Ectodermal cell (in vitro differentiated cells): ENCODE data around the gene HMX1. TPM values are rescaled to one million over a fixed set of nuclear protein-coding genes. Genes with fewer than 3 reads are reported as not detected.

Source experiments
- H3K27ac ChIP-seq: 2 replicates; pipeline ENCODE4 v1.7.0; 2013; ENCODE audit warnings: mild to moderate bottlenecking, low read depth, low read length; ENCODE audit not compliant: insufficient read depth, poor library complexity, severe bottlenecking
- H3K27me3 ChIP-seq: 2 replicates; pipeline ENCODE4 v1.7.0; 2013; ENCODE audit warnings: mild to moderate bottlenecking, low read length; ENCODE audit not compliant: insufficient read depth, control insufficient read depth, poor library complexity, severe bottlenecking
- H3K36me3 ChIP-seq: one replicate; pipeline ENCODE4 v1.7.0; 2013; ENCODE audit warnings: low read length; ENCODE audit not compliant: control insufficient read depth, insufficient read depth
- H3K4me1 ChIP-seq: one replicate; pipeline ENCODE4 v1.7.0; 2013; ENCODE audit warnings: low read length; ENCODE audit not compliant: control insufficient read depth, insufficient read depth
- H3K4me3 ChIP-seq: 2 replicates; pipeline ENCODE4 v1.7.0; 2013; ENCODE audit warnings: low read depth, low read length, control low read depth; ENCODE audit not compliant: insufficient read depth
- H3K9me3 ChIP-seq: 2 replicates; pipeline ENCODE4 v1.7.0; 2013; ENCODE audit warnings: mild to moderate bottlenecking, low read length, moderate library complexity; ENCODE audit not compliant: control insufficient read depth
- WGBS, 2 experiments: methylation state at CpG; one replicate each; pipeline ENCODE4 v1.1.7; 2013; ENCODE audit warnings: missing lambda C conversion rate in 2 of 2; 5-methylcytosine and 5-hydroxymethylcytosine counted together
- polyA plus RNA-seq, 4 experiments: library from polyadenylated mRNA; stranded (reverse); fragments of 50-300 nt; gene quantifications; one replicate each; pipeline ENCODE4 v1.2.3, GENCODE V29; 2013

Gene HMX1
- not detected for polyA plus RNA-seq (2013, experiment 1 of 4)
- polyA plus RNA-seq (2013, experiment 2 of 4): not detected
- not detected for polyA plus RNA-seq (2013, experiment 3 of 4)
- polyA plus RNA-seq (2013, experiment 4 of 4): not detected

DNA sequence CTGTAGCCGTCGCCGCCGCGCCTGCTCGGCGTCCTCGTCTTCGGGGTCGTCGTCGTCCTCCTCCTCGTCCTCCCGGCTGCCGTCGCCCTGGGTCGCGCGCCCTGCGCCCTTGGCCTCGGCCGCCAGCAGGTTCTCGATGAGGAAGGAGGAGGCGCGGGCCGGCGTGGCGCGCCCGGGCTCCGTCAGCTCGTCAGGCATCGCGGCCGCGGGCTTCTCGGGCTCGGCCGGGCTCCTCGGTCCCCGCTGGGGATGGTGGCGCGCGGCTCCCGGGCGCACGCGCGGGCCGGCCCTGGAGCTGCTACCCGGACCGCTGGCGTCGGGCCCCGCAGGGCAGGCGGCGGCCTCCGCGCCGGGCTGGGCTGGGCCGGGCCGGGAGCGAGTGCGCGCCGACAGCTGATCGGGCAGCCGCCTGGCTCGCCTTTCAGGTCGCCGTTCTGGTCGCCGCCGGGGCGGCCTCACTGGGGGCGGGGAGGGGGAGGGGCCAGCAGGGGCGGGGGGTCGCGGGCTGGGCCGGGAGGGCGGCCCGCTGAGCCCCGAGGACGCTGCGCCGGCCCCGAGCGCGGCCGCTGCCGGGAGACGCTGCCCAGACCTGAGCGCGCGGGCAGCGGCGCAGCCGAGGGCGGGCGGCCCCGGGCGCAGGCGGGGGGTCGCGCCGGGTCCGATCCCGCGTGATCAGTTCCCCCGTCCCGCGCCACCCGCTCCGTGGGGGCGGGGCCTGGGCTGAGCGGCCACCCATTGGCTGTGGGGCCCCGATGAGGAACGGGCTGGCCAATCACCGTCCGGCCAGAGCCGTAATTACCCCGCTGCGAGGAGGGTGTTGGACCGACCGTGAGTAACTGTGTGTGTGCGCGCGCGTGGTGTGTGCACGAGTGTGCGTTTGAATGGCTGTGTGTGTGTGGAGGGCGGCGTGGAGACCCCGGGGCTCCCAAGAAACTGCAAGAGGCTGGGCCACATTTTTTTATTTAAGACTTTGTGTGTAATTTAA, at the start of gene HMX1:
TSS of gene HMX1 (minus strand) at position 423 of the 985 bp plus-strand sequence. CDS start at position 198, 225 bp downstream.
- Histone ChIP-seq H3K27ac (no peak within 1 kb of the TSS), H3K4me3 (no peak within 1 kb of the TSS), H3K36me3 (no peaks in the 10 kb centered on the region), H3K4me1 (peaks cover 13% of the 10 kb centered on the region), H3K9me3 (no peaks in the 10 kb centered on the region), H3K27me3 (peaks cover 98% of the 10 kb centered on the region)
- 0 to 1% methylated on average over 134 of the region's 134 CpGs for WGBS, 2 experiments

DNA sequence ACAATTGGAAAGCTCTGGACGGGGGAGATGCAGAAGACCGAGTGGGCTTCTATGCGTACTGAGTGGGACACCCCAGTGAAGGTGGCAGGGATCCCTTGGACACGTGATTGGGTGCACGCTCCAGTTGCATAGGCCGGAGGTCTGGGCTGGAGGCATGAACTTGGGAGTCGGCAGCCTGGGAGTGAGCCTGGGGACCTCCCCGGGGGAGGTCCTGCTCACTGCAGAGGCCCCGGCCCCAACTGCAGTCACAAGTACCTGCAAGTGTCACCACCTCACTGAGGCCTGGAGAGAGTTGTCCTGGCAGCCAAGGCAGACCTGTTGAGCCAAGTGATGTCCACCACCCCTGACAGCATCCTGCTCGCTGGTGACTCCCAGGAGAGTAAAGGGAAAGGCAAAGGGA, 49.3 kb upstream of the HMX1 start:
- peaks cover 22% of the 10 kb centered on the region for H3K27me3 ChIP-seq
- H3K36me3 ChIP-seq: no peaks in the 10 kb centered on the region
- H3K4me1 ChIP-seq: no peaks in the 10 kb centered on the region
- WGBS, 2 experiments: 90 to 91% methylated on average over 10 of the region's 10 CpGs
- no peaks in the 10 kb centered on the region for H3K9me3 ChIP-seq
- H3K4me3 ChIP-seq: no peak overlapping the region
- H3K27ac ChIP-seq: no peak overlapping the region

- H3K4me1 ChIP-seq: no peaks in the 10 kb centered on the region
- H3K9me3 ChIP-seq: no peaks in the 10 kb centered on the region
- no peak overlapping the region for H3K4me3 ChIP-seq
- H3K36me3 ChIP-seq: no peaks in the 10 kb centered on the region
- H3K27me3 ChIP-seq: peaks cover 22% of the 10 kb centered on the region
- H3K27ac ChIP-seq: no peak overlapping the region
- WGBS, 2 experiments: 87% methylated on average over 14 of the region's 14 CpGs
Observed at GRCh38 chr4:8920289-8920965, 48.8 kb upstream of the HMX1 start.

DNA sequence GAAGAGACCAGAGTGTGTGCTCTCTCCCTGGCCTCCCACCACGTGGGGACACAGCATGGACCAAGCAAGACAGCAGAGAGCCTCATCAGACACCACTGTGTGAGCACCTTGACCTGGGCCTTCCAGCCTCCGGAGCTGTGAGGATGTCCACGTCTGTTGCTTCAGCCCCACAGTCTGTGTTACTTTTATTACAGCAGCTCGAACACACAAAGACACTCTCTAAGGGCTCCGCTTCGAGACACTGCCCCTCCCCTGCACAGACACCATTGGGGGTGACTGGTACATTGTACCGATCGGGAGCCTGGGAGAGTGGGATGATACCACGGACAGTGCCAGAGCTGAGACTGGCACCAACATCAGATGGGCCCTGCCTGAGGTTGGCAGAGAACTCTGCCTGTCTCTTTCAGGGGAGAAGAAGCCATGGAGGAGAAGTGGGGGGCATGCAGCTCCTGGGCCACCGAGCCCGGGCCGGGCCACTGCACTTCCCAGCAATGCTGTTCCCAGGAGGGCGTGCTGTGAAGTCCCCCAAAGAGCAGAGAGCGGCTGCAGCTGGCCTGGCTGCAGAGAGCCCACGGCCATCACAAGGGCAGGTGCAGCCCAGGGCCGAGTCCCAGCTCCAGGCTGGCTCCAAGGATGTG, 48.1 kb upstream of the HMX1 start:
- peaks cover 22% of the 10 kb centered on the region for H3K27me3 ChIP-seq
- 81 to 82% methylated on average over 16 of the region's 16 CpGs for WGBS, 2 experiments
- no peak overlapping the region for H3K27ac ChIP-seq
- no peaks in the 10 kb centered on the region for H3K9me3 ChIP-seq
- no peaks in the 10 kb centered on the region for H3K36me3 ChIP-seq
- no peak overlapping the region for H3K4me3 ChIP-seq
- no peaks in the 10 kb centered on the region for H3K4me1 ChIP-seq

DNA sequence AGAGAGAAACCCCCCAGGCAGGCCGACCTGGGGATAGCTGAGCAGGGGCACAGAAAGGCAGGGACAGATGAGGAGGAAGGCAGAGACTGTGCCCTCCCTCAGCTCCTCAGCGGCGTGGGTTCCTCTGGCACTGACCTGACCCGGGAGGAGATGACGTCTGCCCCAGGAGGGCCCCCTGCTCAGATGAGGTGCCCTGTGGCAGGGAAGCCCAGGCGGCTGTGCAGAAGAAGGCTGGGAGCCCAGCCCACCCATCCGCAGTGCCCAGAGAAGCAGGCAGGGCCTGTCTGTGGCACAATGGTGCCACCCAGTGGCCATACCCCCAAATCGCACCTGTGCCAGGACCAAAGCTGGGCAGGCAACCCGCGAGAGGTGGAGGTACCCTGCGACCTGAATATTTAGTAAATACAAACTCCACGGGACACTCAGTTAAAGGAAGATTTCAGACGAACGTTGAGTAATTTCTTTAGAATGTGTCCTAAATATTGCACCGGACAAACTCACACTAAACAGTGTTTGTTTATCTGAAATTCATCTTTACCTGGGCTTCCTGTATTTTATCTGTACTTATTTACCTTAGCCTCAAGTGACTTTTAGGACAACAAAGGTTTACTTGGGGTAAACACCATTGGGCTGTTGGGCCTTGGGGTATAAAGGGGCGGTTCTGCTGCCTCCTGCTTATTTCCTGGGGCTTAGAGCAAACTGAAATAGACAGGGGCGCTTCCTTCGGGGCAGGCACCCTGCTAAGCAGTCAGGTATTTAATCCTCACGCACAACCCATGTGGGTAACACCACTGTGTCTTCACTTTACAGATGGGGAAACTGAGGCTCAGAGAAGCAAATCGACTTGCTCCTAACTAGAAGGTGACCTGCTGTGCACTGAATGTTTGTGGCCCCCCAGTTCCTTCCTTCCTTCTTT, 46.5 kb upstream of the HMX1 start:
- peaks cover 22% of the 10 kb centered on the region for H3K27me3 ChIP-seq
- H3K27ac ChIP-seq: no peak overlapping the region
- H3K4me3 ChIP-seq: no peak overlapping the region
- WGBS, 2 experiments: 16 to 17% methylated on average over 20 of the region's 20 CpGs
- no peaks in the 10 kb centered on the region for H3K36me3 ChIP-seq
- no peaks in the 10 kb centered on the region for H3K4me1 ChIP-seq
- H3K9me3 ChIP-seq: no peaks in the 10 kb centered on the region

DNA sequence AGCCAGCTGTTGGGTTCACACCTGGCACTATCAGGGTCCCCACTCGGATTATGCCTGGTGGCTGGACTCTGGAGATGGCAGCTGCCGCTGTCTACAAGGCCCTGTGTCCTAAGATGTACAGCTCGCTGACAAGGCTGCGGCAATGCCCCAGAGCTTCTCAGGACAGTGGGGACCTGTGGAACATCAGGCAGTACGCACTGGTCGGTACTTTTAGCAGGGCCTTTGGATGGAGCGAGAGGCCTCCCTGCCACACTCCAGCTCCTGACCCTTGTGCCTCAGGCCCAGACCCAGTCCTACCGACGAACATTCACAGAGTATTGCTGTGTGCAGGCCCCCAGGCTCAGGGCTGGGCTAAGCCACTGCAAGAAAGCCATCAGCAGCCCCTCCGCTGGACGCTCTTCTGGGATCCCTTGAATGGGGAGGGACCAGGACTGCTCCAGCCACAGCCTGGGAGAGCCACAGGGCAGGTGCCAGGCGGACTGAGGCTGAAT, 45.7 kb upstream of the HMX1 start:
- H3K4me1 ChIP-seq: no peaks in the 10 kb centered on the region
- 88 to 94% methylated on average over 12 of the region's 12 CpGs for WGBS, 2 experiments
- no peak overlapping the region for H3K27ac ChIP-seq
- no peaks in the 10 kb centered on the region for H3K9me3 ChIP-seq
- peaks cover 22% of the 10 kb centered on the region for H3K27me3 ChIP-seq
- H3K36me3 ChIP-seq: no peaks in the 10 kb centered on the region
- no peak overlapping the region for H3K4me3 ChIP-seq

DNA sequence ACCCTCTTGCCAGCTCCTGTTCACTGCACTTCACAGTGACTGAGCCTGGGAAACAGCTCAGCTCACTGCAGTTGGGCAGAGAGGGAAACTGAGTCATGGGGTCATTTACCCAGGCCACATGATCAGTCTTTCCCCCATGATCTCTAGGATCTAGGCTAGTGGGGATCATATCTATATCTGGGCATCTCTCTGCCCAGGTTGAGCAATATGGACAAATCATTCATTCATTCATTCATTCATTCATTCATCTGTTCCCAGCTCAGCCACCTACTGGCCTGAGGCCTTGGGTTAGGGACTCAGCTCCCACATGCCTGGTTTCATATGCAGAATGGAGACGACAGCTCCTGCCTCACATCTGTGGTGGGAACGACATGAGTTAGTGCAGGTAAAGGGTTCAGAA, 45.3 kb upstream of the HMX1 start:
- 81 to 85% methylated on average over 2 of the region's 2 CpGs for WGBS, 2 experiments
- no peaks in the 10 kb centered on the region for H3K36me3 ChIP-seq
- H3K4me3 ChIP-seq: no peak overlapping the region
- H3K27ac ChIP-seq: no peak overlapping the region
- no peaks in the 10 kb centered on the region for H3K4me1 ChIP-seq
- H3K9me3 ChIP-seq: no peaks in the 10 kb centered on the region
- H3K27me3 ChIP-seq: peaks cover 22% of the 10 kb centered on the region

- no peaks in the 10 kb centered on the region for H3K36me3 ChIP-seq
- no peaks in the 10 kb centered on the region for H3K4me1 ChIP-seq
- 75% methylated on average over 11 of the region's 11 CpGs for WGBS, 2 experiments
- H3K27ac ChIP-seq: no peak overlapping the region
- H3K27me3 ChIP-seq: peaks cover 22% of the 10 kb centered on the region
- no peaks in the 10 kb centered on the region for H3K9me3 ChIP-seq
- H3K4me3 ChIP-seq: no peak overlapping the region
Observed at GRCh38 chr4:8916351-8916885, 44.8 kb upstream of the HMX1 start.
